Liver (tissue), 9 donors: Measurements from ENCODE around the gene CD9. TPM values are rescaled to one million over a fixed set of nuclear protein-coding genes. Genes with fewer than 3 reads are reported as not detected.

Experiments
- DNase-seq: peaks from one replicate; pipeline ENCODE4 v3.0.0-alpha.2; 2017; ENCODE audit warnings: low spot score
- H3K27ac ChIP-seq, 2 donors: one replicate each; pipeline ENCODE4 v1.7.0; 2013; ENCODE audit warnings: inconsistent platforms in 2 of 2, low read length in 2 of 2, control low read depth in 1 of 2, low read depth in 1 of 2, mild to moderate bottlenecking in 1 of 2
- H3K27me3 ChIP-seq, 4 donors: one replicate each; pipeline versions ENCODE4 v1.6.1 to v1.7.0; 2013; ENCODE audit warnings: low read length in 3 of 4, inconsistent platforms in 1 of 4, mild to moderate bottlenecking in 1 of 4, moderate library complexity in 1 of 4; ENCODE audit not compliant: control insufficient read depth in 4 of 4, insufficient read depth in 4 of 4
- H3K36me3 ChIP-seq, 4 donors: one replicate each; pipeline versions ENCODE4 v1.6.1 to v1.7.0; 2013; ENCODE audit warnings: low read length in 3 of 4, mild to moderate bottlenecking in 3 of 4, low read depth in 1 of 4, moderate library complexity in 1 of 4; ENCODE audit not compliant: control insufficient read depth in 4 of 4, insufficient read depth in 3 of 4
- H3K4me1 ChIP-seq, 4 donors: one replicate each; pipeline versions ENCODE4 v1.6.1 to v1.7.0; 2013; ENCODE audit warnings: low read length in 3 of 4, mild to moderate bottlenecking in 3 of 4, moderate library complexity in 1 of 4; ENCODE audit not compliant: control insufficient read depth in 4 of 4, insufficient read depth in 4 of 4
- H3K4me3 ChIP-seq, 3 donors: one replicate each; pipeline versions ENCODE4 v1.6.1 to v1.7.0; 2013; ENCODE audit warnings: low read length in 3 of 3, control low read depth in 1 of 3, low read depth in 1 of 3, mild to moderate bottlenecking in 1 of 3
- H3K9ac ChIP-seq, 2 donors: one replicate each; pipeline ENCODE4 v1.7.0; 2013; ENCODE audit warnings: low read length in 2 of 2, mild to moderate bottlenecking in 2 of 2, moderate library complexity in 2 of 2, control low read depth in 1 of 2, low read depth in 1 of 2
- H3K9me3 ChIP-seq, 4 donors: one replicate each; pipeline versions ENCODE4 v1.6.1 to v1.7.0; 2013; ENCODE audit warnings: low read length in 3 of 4; ENCODE audit not compliant: control insufficient read depth in 4 of 4
- EGR1 ChIP-seq, 2 donors: IDR thresholded peaks; 2 replicates each; pipeline ENCODE4 v1.6.1; 2016 to 2018; ENCODE audit warnings: antibody characterized with exemption in 2 of 2, low read depth in 2 of 2
- FOXA1 ChIP-seq: IDR thresholded peaks from 2 replicates; pipeline ENCODE4 v1.6.1; 2016; ENCODE audit warnings: antibody characterized with exemption
- FOXA2 ChIP-seq: IDR thresholded peaks from 2 replicates; pipeline ENCODE4 v1.6.1; 2016; ENCODE audit warnings: antibody characterized with exemption
- GABPA ChIP-seq, 2 donors: IDR thresholded peaks in 1 of 2; conservative IDR thresholded peaks in 1 of 2; 2 replicates each; pipeline ENCODE4 v1.6.1; 2016; ENCODE audit warnings: antibody characterized with exemption in 2 of 2, mild to moderate bottlenecking in 1 of 2, moderate library complexity in 1 of 2
- HNF4A ChIP-seq, 2 donors: conservative IDR thresholded peaks; 2 replicates each; pipeline ENCODE4 v1.6.1; 2016; ENCODE audit warnings: antibody characterized with exemption in 2 of 2, mild to moderate bottlenecking in 2 of 2
- HNF4G ChIP-seq: IDR thresholded peaks from 2 replicates; pipeline ENCODE4 v1.6.1; 2016; ENCODE audit warnings: antibody characterized with exemption
- JUND ChIP-seq, 2 donors: IDR thresholded peaks; 2 replicates each; pipeline ENCODE4 v1.6.1; 2016; ENCODE audit warnings: antibody characterized with exemption in 2 of 2
- MAX ChIP-seq: IDR thresholded peaks from 2 replicates; pipeline ENCODE4 v1.6.1; 2016; ENCODE audit warnings: antibody characterized with exemption
- NR2F2 ChIP-seq: IDR thresholded peaks from 2 replicates; pipeline ENCODE4 v1.6.1; 2016; ENCODE audit warnings: antibody characterized with exemption
- RAD21 ChIP-seq, 2 donors: IDR thresholded peaks; 2 replicates each; pipeline ENCODE4 v1.6.1; 2016; ENCODE audit warnings: antibody characterized with exemption in 2 of 2, mild to moderate bottlenecking in 2 of 2
- REST ChIP-seq: IDR thresholded peaks from 2 replicates; pipeline ENCODE4 v1.6.1; 2016; ENCODE audit warnings: antibody characterized with exemption, mild to moderate bottlenecking
- RXRA ChIP-seq, 2 donors: IDR thresholded peaks; 2 replicates each; pipeline ENCODE4 v1.6.1; 2017 to 2018; ENCODE audit warnings: antibody characterized with exemption in 2 of 2, mild to moderate bottlenecking in 1 of 2
- TAF1 ChIP-seq: conservative IDR thresholded peaks from 2 replicates; pipeline ENCODE4 v1.6.1; 2016; ENCODE audit warnings: antibody characterized with exemption, mild to moderate bottlenecking
- YY1 ChIP-seq: IDR thresholded peaks from 2 replicates; pipeline ENCODE4 v1.6.1; 2016; ENCODE audit warnings: antibody characterized with exemption, mild to moderate bottlenecking
- WGBS: extraction: QIAGEN DNeasy Blood & Tissue Kit; methylation state at CpG from one replicate; pipeline ENCODE4 v1.1.7; 2013; 5-methylcytosine and 5-hydroxymethylcytosine counted together
- polyA plus RNA-seq, 2 donors: library from polyadenylated mRNA; stranded (reverse) in 1 of 2; unstranded in 1 of 2; fragments of 200-250 nt in 1 of 2; fragments of >200 nt in 1 of 2; fragmentation: Nextera tagmentation in 1 of 2; extraction: Ambion mirVana in 1 of 2; gene quantifications; one replicate each; pipeline versions ENCODE4 v1.2.1 to v1.2.3, GENCODE V29; 2013 to 2015
- total RNA-seq, 2 donors: library from RNA; depleted of rRNA; stranded (reverse); fragments of >200 nt; gene quantifications; one replicate each; pipeline ENCODE4 v1.2.3, GENCODE V29; 2014
- TF ChIP-seq, protein P1 (sequence below): IDR thresholded peaks from 2 replicates; pipeline ENCODE4 v1.6.1; 2016; ENCODE audit warnings: antibody characterized with exemption
- TF ChIP-seq, protein P2 (sequence below): fragments of 150-350 bp; IDR thresholded peaks from 2 replicates; pipeline ENCODE4 v1.5.1; 2017; ENCODE audit warnings: improper control_type of control experiment, low read depth, low read length; ENCODE audit not compliant: missing input control
- donor health status: healthy.
- donor health status: healthy.
- donor health status: healthy.
- donor health status: healthy.
- donor health status: healthy.

CD9 gene
- total and polyA plus RNA-seq, 4 donors, result 18.7 to 65.2 (median 32.4) TPM

DNA sequence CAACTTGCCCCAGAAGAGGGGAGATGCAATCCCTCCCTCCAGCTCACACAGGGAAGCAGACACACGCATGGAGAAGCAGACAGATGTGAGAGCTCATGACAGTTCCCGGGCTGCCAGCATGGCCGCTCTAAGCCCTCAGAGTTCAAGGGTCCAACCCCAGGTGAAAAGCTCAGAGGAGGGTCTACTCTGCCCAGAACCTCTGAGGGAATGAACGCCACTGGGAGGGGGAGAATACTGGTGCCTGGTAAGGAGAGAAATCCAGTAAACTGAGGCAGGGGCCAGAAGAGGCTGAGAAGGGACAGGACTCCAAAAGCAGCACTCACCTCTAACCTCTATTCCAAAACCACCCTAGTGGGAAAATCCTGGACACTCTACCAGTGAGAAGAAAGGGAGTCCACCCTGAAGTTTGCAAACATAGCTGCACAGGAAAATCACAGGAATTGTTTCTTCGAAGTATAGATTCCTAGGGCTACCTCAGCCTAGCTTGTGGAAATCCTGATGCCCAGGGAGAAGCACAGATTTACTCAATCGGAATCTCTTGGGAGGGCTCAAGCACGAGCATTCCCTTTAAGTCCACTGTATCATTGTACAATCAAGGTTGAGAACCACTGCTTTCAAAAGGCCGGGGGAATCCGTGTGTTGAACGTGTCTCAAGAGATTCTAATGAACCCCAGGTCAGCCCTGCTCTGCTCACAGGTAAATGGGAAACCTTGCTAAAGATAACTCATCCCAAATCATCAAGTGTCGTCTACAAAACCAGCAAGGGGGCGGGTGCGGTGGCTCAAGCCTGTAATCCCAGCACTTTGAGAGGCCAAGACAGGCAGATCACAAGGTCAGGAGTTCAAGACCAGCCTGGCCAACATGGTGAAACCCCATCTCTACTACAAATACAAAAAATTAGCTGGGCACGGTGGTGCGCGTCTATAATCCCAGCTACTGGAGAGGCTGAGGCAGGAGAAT is 76.0 kb downstream of the CD9 start (continued):
- TF ChIP-seq REST (no peak), FOXA1 (no peak), HNF4A (conservative IDR thresholded peaks at IDR 0.05) (no peak), EGR1 (IDR thresholded peaks at IDR 0.05; ENCODE audit: low read depth in 2 of 2) (no peak), FOXA2 (no peak)
- TF ChIP-seq, protein P1, sequence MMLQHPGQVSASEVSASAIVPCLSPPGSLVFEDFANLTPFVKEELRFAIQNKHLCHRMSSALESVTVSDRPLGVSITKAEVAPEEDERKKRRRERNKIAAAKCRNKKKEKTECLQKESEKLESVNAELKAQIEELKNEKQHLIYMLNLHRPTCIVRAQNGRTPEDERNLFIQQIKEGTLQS, result no peak

- TF ChIP-seq, protein P1, result no peak
- TF ChIP-seq FOXA1 (no peak), GABPA (IDR thresholded peaks at IDR 0.05 in 1 of 2, conservative IDR thresholded peaks at IDR 0.05 in 1 of 2) (no peak)
- Histone ChIP-seq H3K27ac (no peak overlapping the region), H3K9me3 (no peaks in the 10 kb centered on the region), H3K27me3 (no peaks in the 10 kb centered on the region), H3K36me3 (no peaks in the 10 kb centered on the region), H3K9ac (no peak overlapping the region), H3K4me1 (peaks cover 6 to 23% (median 16%) of the 10 kb centered on the region in 4 donors), H3K4me3 (no peak overlapping the region)
- WGBS, result 66% methylated on average over 7 of the region's 7 CpGs
- DNase-seq, result no peak
Observed at GRCh38 chr12:6276956-6277620, 76.9 kb downstream of the CD9 start.

DNA sequence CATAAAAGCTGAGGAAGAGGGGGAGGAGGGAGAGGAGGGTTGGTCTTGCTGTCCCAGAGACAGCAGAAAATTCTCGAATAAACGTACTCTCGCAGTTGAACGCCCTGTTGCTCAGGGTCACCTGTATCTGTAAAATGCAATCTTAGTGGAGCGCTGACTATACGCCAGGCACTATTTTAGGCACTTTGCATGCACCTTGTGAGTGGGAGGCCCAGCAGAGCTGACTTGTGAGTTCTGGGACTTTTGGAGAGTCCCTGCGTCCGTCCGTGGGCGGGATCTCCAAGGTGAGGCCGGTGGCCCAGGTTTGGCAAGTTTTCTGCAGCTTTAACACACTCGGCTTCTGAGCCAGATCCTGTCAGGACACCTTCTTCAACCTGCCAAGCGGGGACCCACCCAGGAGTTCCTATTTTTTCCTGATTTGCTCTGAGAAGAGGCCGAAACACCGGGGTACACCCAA is 77.8 kb downstream of the CD9 start:
- H3K27ac ChIP-seq, result peak overlapping the region; percentile 79 to 85
- 20% methylated on average over 15 of the region's 15 CpGs for WGBS
- no peaks in the 10 kb centered on the region for H3K27me3 ChIP-seq
- no peaks in the 10 kb centered on the region for H3K9me3 ChIP-seq
- H3K4me1 ChIP-seq, result peaks cover 6 to 23% (median 16%) of the 10 kb centered on the region in 4 donors
- DNase-seq, result no peak
- H3K36me3 ChIP-seq, result no peaks in the 10 kb centered on the region
- peak overlapping the region; percentile 47 to 59 (median 48) for H3K4me3 ChIP-seq
- peak overlapping the region; percentile 72 to 77 for H3K9ac ChIP-seq
- TF ChIP-seq RAD21 (IDR thresholded peaks at IDR 0.05) (no peak), RXRA (IDR thresholded peaks at IDR 0.05) (peak in 1 of 2 donors; percentile 65), TAF1 (no peak), NR2F2 (no peak), MAX (no peak), FOXA1 (no peak), HNF4A (conservative IDR thresholded peaks at IDR 0.05) (peak in 1 of 2 donors; percentile 10), HNF4G (no peak), GABPA (IDR thresholded peaks at IDR 0.05 in 1 of 2, conservative IDR thresholded peaks at IDR 0.05 in 1 of 2) (no peak), JUND (IDR thresholded peaks at IDR 0.05) (no peak), YY1 (no peak), EGR1 (IDR thresholded peaks at IDR 0.05; ENCODE audit: low read depth in 2 of 2) (no peak), REST (peak; percentile 27), FOXA2 (no peak)
- TF ChIP-seq, protein P2, sequence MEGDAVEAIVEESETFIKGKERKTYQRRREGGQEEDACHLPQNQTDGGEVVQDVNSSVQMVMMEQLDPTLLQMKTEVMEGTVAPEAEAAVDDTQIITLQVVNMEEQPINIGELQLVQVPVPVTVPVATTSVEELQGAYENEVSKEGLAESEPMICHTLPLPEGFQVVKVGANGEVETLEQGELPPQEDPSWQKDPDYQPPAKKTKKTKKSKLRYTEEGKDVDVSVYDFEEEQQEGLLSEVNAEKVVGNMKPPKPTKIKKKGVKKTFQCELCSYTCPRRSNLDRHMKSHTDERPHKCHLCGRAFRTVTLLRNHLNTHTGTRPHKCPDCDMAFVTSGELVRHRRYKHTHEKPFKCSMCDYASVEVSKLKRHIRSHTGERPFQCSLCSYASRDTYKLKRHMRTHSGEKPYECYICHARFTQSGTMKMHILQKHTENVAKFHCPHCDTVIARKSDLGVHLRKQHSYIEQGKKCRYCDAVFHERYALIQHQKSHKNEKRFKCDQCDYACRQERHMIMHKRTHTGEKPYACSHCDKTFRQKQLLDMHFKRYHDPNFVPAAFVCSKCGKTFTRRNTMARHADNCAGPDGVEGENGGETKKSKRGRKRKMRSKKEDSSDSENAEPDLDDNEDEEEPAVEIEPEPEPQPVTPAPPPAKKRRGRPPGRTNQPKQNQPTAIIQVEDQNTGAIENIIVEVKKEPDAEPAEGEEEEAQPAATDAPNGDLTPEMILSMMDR, result no peak
